Prostate gland (tissue), 2 donors: Measurements from ENCODE around the gene STX1B. TPM values are rescaled to one million over a fixed set of nuclear protein-coding genes. Genes with fewer than 3 reads are reported as not detected.

ENCODE experiments used
- DNase-seq: peaks from one replicate; pipeline ENCODE4 v3.0.0-alpha.2; 2019; ENCODE audit warnings: low spot score
- H3K27ac ChIP-seq, 2 donors: fragments of 200-600 bp; sonication (generic); 2 replicates each; pipeline ENCODE4 v1.5.1; 2017 to 2019
- H3K27me3 ChIP-seq: fragments of 200-600 bp; sonication (generic); replicated peaks from 2 replicates; pipeline ENCODE4 v1.5.1; 2019; ENCODE audit not compliant: insufficient read depth
- H3K36me3 ChIP-seq, 2 donors: fragments of 200-600 bp; sonication (generic); 1 replicate in 1 of 2; 2 replicates in 1 of 2; pipeline versions ENCODE4 v1.5.1 to v1.8.1; 2017 to 2019
- H3K4me1 ChIP-seq: fragments of 200-600 bp; sonication (generic); replicated peaks from 2 replicates; pipeline ENCODE4 v1.5.1; 2019
- H3K4me3 ChIP-seq, 2 donors: fragments of 200-600 bp; sonication (generic); 2 replicates each; pipeline ENCODE4 v1.5.1; 2017 to 2019
- H3K9me3 ChIP-seq: fragments of 200-600 bp; sonication (generic); 2 replicates; pipeline ENCODE4 v1.5.1; 2017
- POLR2A ChIP-seq: fragments of 450-650 bp; IDR thresholded peaks from one replicate; pipeline ENCODE4 v1.6.1; 2016; ENCODE audit warnings: antibody characterized with exemption, mild to moderate bottlenecking
- POLR2AphosphoS5 ChIP-seq: sonication (generic); formaldehyde crosslinking; IDR thresholded peaks from one replicate; pipeline ENCODE4 v1.6.1; 2017; ENCODE audit warnings: antibody characterized with exemption
- WGBS: methylation state at CpG from one replicate; pipeline ENCODE4 v1.1.5; 2018; 5-methylcytosine and 5-hydroxymethylcytosine counted together
- intact Hi-C: fragments of 100-400 bp; cut with DNase I; formaldehyde crosslinking; loops from one replicate; pipeline ENCODE4 v1.14.2; 2022
- total RNA-seq, 2 donors: library from RNA; depleted of rRNA; stranded (reverse); fragments of >200 nt; gene quantifications; one replicate each; pipeline ENCODE4 v1.1.0, GENCODE V29; 2016
- TF ChIP-seq, protein P1 (sequence below), 4 experiments: fragments of 200-600 bp in 2 of 4; fragments of 450-650 bp in 2 of 4; sonication (generic) in 2 of 4; IDR thresholded peaks; 1 replicate in 3 of 4; 2 replicates in 1 of 4; pipeline ENCODE4 v1.5.1; 2016 to 2019; ENCODE audit warnings: antibody characterized with exemption in 4 of 4, mild to moderate bottlenecking in 2 of 4, moderate library complexity in 2 of 4

Gene STX1B
- total RNA-seq, 2 donors from 2014 or later: 0.36 to 0.91 TPM

DNA sequence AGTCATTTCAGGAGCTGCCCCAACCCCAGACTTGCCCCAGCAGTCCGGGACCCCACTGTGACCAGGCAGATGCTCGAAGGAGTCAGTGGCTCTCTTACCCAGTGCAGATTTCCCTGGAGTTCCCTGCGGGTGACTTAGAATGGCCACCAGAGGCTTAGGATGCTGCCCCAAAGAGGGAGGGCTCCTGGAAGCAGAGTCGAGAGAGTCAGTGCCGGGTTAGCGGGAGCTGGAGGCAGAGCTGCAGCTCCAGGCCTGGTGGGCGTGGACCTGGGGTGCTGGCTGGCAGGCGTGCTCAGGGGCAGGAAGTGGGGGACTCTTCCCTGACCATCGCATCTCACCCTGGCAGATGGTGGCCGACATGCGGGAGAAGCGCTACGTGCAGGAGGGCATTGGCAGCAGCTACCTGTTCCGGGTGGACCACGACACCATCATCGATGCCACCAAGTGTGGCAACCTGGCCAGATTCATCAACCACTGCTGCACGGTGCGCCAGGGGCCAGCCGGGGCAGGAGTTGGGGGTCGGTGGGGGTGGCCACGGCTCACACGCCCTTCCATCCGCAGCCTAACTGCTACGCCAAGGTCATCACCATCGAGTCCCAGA, 27.0 kb downstream of the STX1B start:
- TF ChIP-seq, protein P1, sequence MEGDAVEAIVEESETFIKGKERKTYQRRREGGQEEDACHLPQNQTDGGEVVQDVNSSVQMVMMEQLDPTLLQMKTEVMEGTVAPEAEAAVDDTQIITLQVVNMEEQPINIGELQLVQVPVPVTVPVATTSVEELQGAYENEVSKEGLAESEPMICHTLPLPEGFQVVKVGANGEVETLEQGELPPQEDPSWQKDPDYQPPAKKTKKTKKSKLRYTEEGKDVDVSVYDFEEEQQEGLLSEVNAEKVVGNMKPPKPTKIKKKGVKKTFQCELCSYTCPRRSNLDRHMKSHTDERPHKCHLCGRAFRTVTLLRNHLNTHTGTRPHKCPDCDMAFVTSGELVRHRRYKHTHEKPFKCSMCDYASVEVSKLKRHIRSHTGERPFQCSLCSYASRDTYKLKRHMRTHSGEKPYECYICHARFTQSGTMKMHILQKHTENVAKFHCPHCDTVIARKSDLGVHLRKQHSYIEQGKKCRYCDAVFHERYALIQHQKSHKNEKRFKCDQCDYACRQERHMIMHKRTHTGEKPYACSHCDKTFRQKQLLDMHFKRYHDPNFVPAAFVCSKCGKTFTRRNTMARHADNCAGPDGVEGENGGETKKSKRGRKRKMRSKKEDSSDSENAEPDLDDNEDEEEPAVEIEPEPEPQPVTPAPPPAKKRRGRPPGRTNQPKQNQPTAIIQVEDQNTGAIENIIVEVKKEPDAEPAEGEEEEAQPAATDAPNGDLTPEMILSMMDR (IDR thresholded peaks at IDR 0.05): no peak
- TF ChIP-seq POLR2AphosphoS5 (no peak), POLR2A (no peak)
- no peaks in the 10 kb centered on the region for H3K27me3 ChIP-seq
- H3K4me1 ChIP-seq: no peaks in the 10 kb centered on the region
- 81% methylated on average over 25 of the region's 25 CpGs for WGBS
- H3K36me3 ChIP-seq: peaks cover 5 to 19% of the 10 kb centered on the region in 2 donors
- no peaks in the 10 kb centered on the region for H3K9me3 ChIP-seq
- no peak for DNase-seq
- H3K27ac ChIP-seq: no peak overlapping the region
- intact Hi-C loops: loop anchor here (5.0 to 10.0 kb wide), 3 partner anchors 111 to 891 kb away; partner anchors contain the start of genes VKORC1 and ZNF267
- no peak overlapping the region for H3K4me3 ChIP-seq

DNA sequence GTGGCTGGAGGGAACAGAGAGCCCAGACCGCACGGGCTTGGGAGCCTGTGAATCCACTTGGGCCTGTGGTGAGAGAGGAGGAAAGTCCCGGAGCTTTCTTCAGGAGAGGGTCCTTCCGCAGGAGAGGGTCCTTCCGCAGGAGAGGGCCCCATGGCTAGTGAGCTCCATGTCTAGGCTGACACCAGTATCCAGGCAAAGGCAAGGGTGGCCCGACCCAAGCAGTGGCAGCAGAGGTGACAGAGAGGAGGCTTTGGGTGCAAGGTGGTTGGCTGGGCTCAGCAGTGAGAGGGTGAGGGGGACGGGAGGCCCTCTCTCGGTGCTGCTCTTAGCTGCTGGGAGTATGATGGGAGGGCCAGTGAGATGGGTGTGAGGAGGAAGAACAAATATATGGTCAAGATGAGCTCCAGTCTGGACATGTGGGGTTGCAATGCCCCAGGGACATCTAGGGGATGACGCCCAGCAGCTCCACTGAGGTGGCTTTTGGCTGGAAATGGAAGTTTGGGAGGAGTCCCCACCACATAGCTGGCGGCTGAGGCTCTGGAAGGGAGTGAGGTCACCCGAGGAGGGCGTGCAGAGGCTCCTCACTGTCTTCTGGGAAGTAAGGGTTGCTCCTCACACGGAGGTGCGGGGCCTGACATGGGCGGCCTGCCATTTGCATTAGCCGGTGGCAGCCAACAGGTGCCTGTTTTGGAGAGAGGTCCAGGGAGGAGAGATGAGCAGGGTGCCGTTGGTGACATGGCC, 27.7 kb downstream of the STX1B start:
- 72% methylated on average over 17 of the region's 17 CpGs for WGBS
- Histone ChIP-seq H3K36me3 (peaks cover 5 to 19% of the 10 kb centered on the region in 2 donors), H3K27me3 (no peaks in the 10 kb centered on the region), H3K4me1 (no peaks in the 10 kb centered on the region), H3K4me3 (no peak overlapping the region), H3K27ac (no peak overlapping the region), H3K9me3 (no peaks in the 10 kb centered on the region)
- intact Hi-C loops: loop anchor here (5.0 to 10.0 kb wide), 3 partner anchors 112 to 892 kb away; partner anchors contain the start of genes VKORC1 and ZNF267
- DNase-seq: no peak
- TF ChIP-seq POLR2AphosphoS5: no peak
- TF ChIP-seq POLR2A: no peak
- TF ChIP-seq, protein P1 (IDR thresholded peaks at IDR 0.05): no peak

DNA sequence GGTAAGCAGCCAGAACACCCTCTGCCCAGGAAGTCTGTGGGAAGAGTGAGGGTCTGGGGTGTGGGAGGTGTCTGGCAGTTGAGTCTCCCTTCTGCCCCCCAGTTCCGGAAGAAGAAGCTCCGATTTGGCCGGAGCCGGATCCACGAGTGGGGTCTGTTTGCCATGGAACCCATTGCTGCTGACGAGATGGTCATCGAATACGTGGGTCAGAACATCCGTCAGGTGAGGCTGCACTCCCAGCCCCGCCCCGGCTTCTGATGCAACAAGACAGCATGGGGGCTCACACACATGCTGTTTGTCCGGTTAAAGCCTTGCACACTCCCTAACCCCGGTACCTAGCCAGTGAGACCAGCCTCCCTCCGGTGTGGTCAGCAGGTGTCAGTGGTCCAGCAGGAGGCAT, 29.5 kb downstream of the STX1B start:
- Histone ChIP-seq H3K27ac (no peak overlapping the region), H3K36me3 (peaks cover 5 to 32% of the 10 kb centered on the region in 2 donors), H3K9me3 (no peaks in the 10 kb centered on the region), H3K4me1 (no peaks in the 10 kb centered on the region), H3K4me3 (no peak overlapping the region), H3K27me3 (no peaks in the 10 kb centered on the region)
- intact Hi-C loops: loop anchor here (5.0 to 10.0 kb wide), 3 partner anchors 114 to 894 kb away; partner anchors contain the start of genes VKORC1 and ZNF267
- TF ChIP-seq POLR2A: no peak
- no peak for TF ChIP-seq POLR2AphosphoS5
- TF ChIP-seq, protein P1 (IDR thresholded peaks at IDR 0.05): no peak
- no peak for DNase-seq
- WGBS: 93% methylated on average over 14 of the region's 14 CpGs

DNA sequence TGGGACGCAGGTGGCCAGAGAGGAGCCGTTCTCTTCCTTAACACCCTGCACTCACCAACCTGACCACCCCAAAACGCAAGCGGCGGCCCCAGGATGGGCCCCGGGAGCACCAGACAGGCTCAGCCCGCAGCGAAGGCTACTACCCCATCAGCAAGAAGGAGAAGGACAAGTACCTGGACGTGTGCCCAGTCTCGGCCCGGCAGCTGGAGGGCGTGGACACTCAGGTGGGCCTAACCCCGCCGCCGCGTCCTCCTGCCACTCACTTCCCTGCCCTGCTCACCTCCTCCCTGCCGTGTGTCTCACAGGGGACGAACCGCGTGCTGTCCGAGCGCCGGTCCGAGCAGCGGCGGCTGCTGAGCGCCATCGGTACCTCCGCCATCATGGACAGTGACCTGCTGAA, 30.0 kb downstream of the STX1B start:
- intact Hi-C loops: loop anchor here (5.0 to 10.0 kb wide), 3 partner anchors 114 to 894 kb away; partner anchors contain the start of genes VKORC1 and ZNF267
- DNase-seq: no peak
- H3K27me3 ChIP-seq: no peaks in the 10 kb centered on the region
- H3K9me3 ChIP-seq: no peaks in the 10 kb centered on the region
- 84% methylated on average over 29 of the region's 29 CpGs for WGBS
- H3K27ac ChIP-seq: no peak overlapping the region
- no peaks in the 10 kb centered on the region for H3K4me1 ChIP-seq
- TF ChIP-seq POLR2A: no peak
- TF ChIP-seq, protein P1 (IDR thresholded peaks at IDR 0.05): no peak
- TF ChIP-seq POLR2AphosphoS5: no peak
- H3K4me3 ChIP-seq: no peak overlapping the region
- peaks cover 9 to 35% of the 10 kb centered on the region in 2 donors for H3K36me3 ChIP-seq
